GM12878 (cell line): ENCODE data around the gene IQGAP2.

ENCODE experiments used
- CTCF ChIP-seq, 3 experiments: IDR thresholded peaks in 2 of 3; conservative IDR thresholded peaks in 1 of 3; 2 replicates each; pipeline ENCODE4 v1.5.1; 2011; ENCODE audit warnings: low read depth in 3 of 3, low read length in 3 of 3, mild to moderate bottlenecking in 3 of 3, control low read depth in 2 of 3, moderate library complexity in 2 of 3, inconsistent platforms in 1 of 3, mixed read lengths in 1 of 3; ENCODE audit not compliant: control insufficient read depth in 2 of 3, insufficient read depth in 1 of 3; ENCODE audit errors: extremely low read depth in 1 of 3
- ZBED1 ChIP-seq: IDR thresholded peaks from 2 replicates; pipeline ENCODE4 v1.6.1; 2016; ENCODE audit warnings: borderline replicate concordance

GRCh38 chr5:76513476-76513875 lies 110.4 kb downstream of the IQGAP2 start:
- no peak for TF ChIP-seq ZBED1
- no peak for TF ChIP-seq CTCF (IDR thresholded peaks at IDR 0.05 in 2 of 3, conservative IDR thresholded peaks at IDR 0.05 in 1 of 3; ENCODE audit: control insufficient read depth in 2 of 3, extremely low read depth in 1 of 3, insufficient read depth in 1 of 3, low read depth in 3 of 3, low read length in 3 of 3)
